T-cell (primary cell): ENCODE data around the gene STEAP3. TPM values are rescaled to one million over a fixed set of nuclear protein-coding genes. Genes with fewer than 3 reads are reported as not detected.
A peak's percentile ranks its signal among the peaks of the same experiment; 100 is the strongest.

Experiments
- ATAC-seq, 4 experiments: fragments of 200-7000 bp in 3 of 4; fragments of 150-1000 bp in 1 of 4; cut with Tn5 transposase; replicated peaks in 1 of 4; 1 replicate in 3 of 4; 2 replicates in 1 of 4; pipeline ENCODE4 v1.10.0; 2021; ENCODE audit warnings: moderate library complexity in 3 of 4, mild to moderate bottlenecking in 2 of 4, moderate number of reproducible peaks in 1 of 4
- CTCF ChIA-PET, 2 donors: fragments of 300-600 bp; sonication (Branson Sonifier 250); formaldehyde crosslinking; loops; one replicate each; lab custom pipeline; 2022; ENCODE audit warnings: antibody characterized with exemption in 2 of 2; lab: Charles Lee
- POLR2A ChIA-PET, 2 donors: fragments of 300-600 bp; sonication (Branson Sonifier 250); formaldehyde crosslinking; loops; one replicate each; lab custom pipeline; 2022; ENCODE audit warnings: antibody characterized with exemption in 2 of 2; lab: Charles Lee
- DNase-seq, 35 experiments: peaks; one replicate each; pipeline versions ENCODE4 v3.0.0 to v3.0.0-alpha.2; 2013 to 2023
- H3K27ac ChIP-seq: one replicate; pipeline ENCODE4 v1.5.1; 2013; ENCODE audit warnings: low read length
- H3K27me3 ChIP-seq, 2 experiments: replicated peaks in 1 of 2; 1 replicate in 1 of 2; 2 replicates in 1 of 2; pipeline versions ENCODE4 v1.6.1 to v1.7.0; 2013; ENCODE audit warnings: low read length in 1 of 2, mixed read lengths in 1 of 2; ENCODE audit not compliant: control insufficient read depth in 2 of 2, insufficient read depth in 2 of 2; ENCODE audit errors: extremely low read depth in 1 of 2
- H3K36me3 ChIP-seq, 2 donors: 1 replicate in 1 of 2; 2 replicates in 1 of 2; pipeline versions ENCODE4 v1.6.1 to v1.7.0; 2013; ENCODE audit warnings: low read length in 1 of 2; ENCODE audit not compliant: control insufficient read depth in 2 of 2, insufficient read depth in 1 of 2; ENCODE audit errors: extremely low read depth in 1 of 2
- H3K4me1 ChIP-seq, 2 experiments: 1 replicate in 1 of 2; 2 replicates in 1 of 2; pipeline versions ENCODE4 v1.6.1 to v1.7.0; 2013; ENCODE audit warnings: low read length in 2 of 2, mixed read lengths in 1 of 2; ENCODE audit not compliant: insufficient read depth in 2 of 2, control insufficient read depth in 1 of 2; ENCODE audit errors: extremely low read depth in 1 of 2
- H3K4me3 ChIP-seq, 2 donors: 1 replicate in 1 of 2; 2 replicates in 1 of 2; pipeline versions ENCODE4 v1.5.1 to v1.7.0; 2013; ENCODE audit warnings: mild to moderate bottlenecking in 2 of 2, low read length in 1 of 2, moderate library complexity in 1 of 2; ENCODE audit not compliant: control insufficient read depth in 1 of 2; ENCODE audit errors: extremely low read depth in 1 of 2
- H3K9me3 ChIP-seq: 2 replicates; pipeline ENCODE4 v1.7.0; 2013
- H3K27ac Mint-ChIP-seq, 2 donors: one replicate each; pipeline ENCODE4 v1.8.0; 2020 to 2021; ENCODE audit warnings: mild to moderate bottlenecking in 2 of 2, mixed read lengths in 2 of 2
- H3K27me3 Mint-ChIP-seq, 2 donors: one replicate each; pipeline ENCODE4 v1.8.0; 2021 to 2022; ENCODE audit warnings: mixed read lengths in 2 of 2
- H3K36me3 Mint-ChIP-seq: one replicate; pipeline ENCODE4 v1.8.0; 2021; ENCODE audit warnings: mixed read lengths
- H3K4me1 Mint-ChIP-seq, 3 donors: one replicate each; pipeline ENCODE4 v1.8.0; 2020 to 2022; ENCODE audit warnings: mixed read lengths in 3 of 3, mild to moderate bottlenecking in 1 of 3
- H3K4me3 Mint-ChIP-seq, 3 donors: one replicate each; pipeline ENCODE4 v1.8.0; 2020 to 2022; ENCODE audit warnings: mild to moderate bottlenecking in 3 of 3, mixed read lengths in 3 of 3, moderate library complexity in 3 of 3
- H3K9me3 Mint-ChIP-seq, 3 donors: one replicate each; pipeline ENCODE4 v1.8.0; 2020 to 2022; ENCODE audit warnings: mixed read lengths in 3 of 3
- WGBS: methylation state at CpG from one replicate; pipeline ENCODE4 v1.1.5; 2013; ENCODE audit warnings: missing lambda C conversion rate; ENCODE audit not compliant: insufficient coverage; 5-methylcytosine and 5-hydroxymethylcytosine counted together
- total RNA-seq, 35 experiments: library from RNA in 6 of 35; stranded (reverse) in 6 of 35; fragments of 120-200 nt in 1 of 35; gene quantifications; one replicate each; pipeline versions ENCODE4 v1.2.1 to v1.2.4 and lab custom pipeline; 2013 to 2026

STEAP3 gene
- total RNA-seq, 5 donors from 2014 or later (not counting 1 experiment from before 2014, with no cell fraction given): 0.20 to 0.46 (median 0.23) TPM

GRCh38 chr2:119263025-119263424 is 39.4 kb downstream of the STEAP3 start:
- H3K4me3 Mint-ChIP-seq: no peak overlapping the region
- ChIA-PET CTCF (no interaction called here), POLR2A (no interaction called here)
- no peak for DNase-seq
- Histone ChIP-seq H3K27ac (no peak overlapping the region), H3K27me3 (peaks cover 0 to 29% of the 10 kb centered on the region in 2 experiments), H3K4me1 (no peaks in the 10 kb centered on the region), H3K9me3 (no peaks in the 10 kb centered on the region), H3K36me3 (no peaks in the 10 kb centered on the region), H3K4me3 (no peak overlapping the region)
- ATAC-seq: no peak
- H3K9me3 Mint-ChIP-seq: no peaks in the 10 kb centered on the region
- H3K4me1 Mint-ChIP-seq: no peaks in the 10 kb centered on the region
- 92% methylated on average over 22 of the region's 23 CpGs for WGBS
- peaks cover 0 to 18% of the 10 kb centered on the region in 2 donors for H3K27me3 Mint-ChIP-seq
- no peaks in the 10 kb centered on the region for H3K36me3 Mint-ChIP-seq
- H3K27ac Mint-ChIP-seq: no peak overlapping the region

GRCh38 chr2:119263656-119264055 is 40.0 kb downstream of the STEAP3 start:
- H3K4me1 Mint-ChIP-seq: no peaks in the 10 kb centered on the region
- ChIA-PET CTCF (no interaction called here), POLR2A (no interaction called here)
- H3K36me3 ChIP-seq: no peaks in the 10 kb centered on the region
- H3K4me3 Mint-ChIP-seq: no peak overlapping the region
- DNase-seq (no peak), ATAC-seq (no peak)
- H3K36me3 Mint-ChIP-seq: no peaks in the 10 kb centered on the region
- no peak overlapping the region for H3K27ac Mint-ChIP-seq
- H3K27me3 Mint-ChIP-seq: peaks cover 0 to 18% of the 10 kb centered on the region in 2 donors
- H3K27ac ChIP-seq: no peak overlapping the region
- peaks cover 0 to 29% of the 10 kb centered on the region in 2 experiments for H3K27me3 ChIP-seq
- no peaks in the 10 kb centered on the region for H3K9me3 ChIP-seq
- WGBS: 100% methylated on average over 1 of the region's 5 CpGs
- H3K9me3 Mint-ChIP-seq: no peaks in the 10 kb centered on the region
- H3K4me1 ChIP-seq: no peaks in the 10 kb centered on the region
- no peak overlapping the region for H3K4me3 ChIP-seq

- WGBS: 78% methylated on average over 7 of the region's 13 CpGs
Measured at GRCh38 chr2:119264781-119265692, 41.4 kb downstream of the STEAP3 start.

GRCh38 chr2:119265693-119266066 is 42.0 kb downstream of the STEAP3 start:
- 64% methylated on average over 6 of the region's 6 CpGs for WGBS
- Mint-ChIP-seq H3K4me1 (no peaks in the 10 kb centered on the region), H3K27ac (no peak overlapping the region), H3K36me3 (no peaks in the 10 kb centered on the region), H3K27me3 (peaks cover 0 to 18% of the 10 kb centered on the region in 2 donors), H3K9me3 (no peaks in the 10 kb centered on the region), H3K4me3 (no peak overlapping the region)
- H3K4me1 ChIP-seq: no peaks in the 10 kb centered on the region
- CTCF ChIA-PET: no interaction called here
- no peak overlapping the region for H3K27ac ChIP-seq
- H3K4me3 ChIP-seq: no peak overlapping the region
- no peaks in the 10 kb centered on the region for H3K36me3 ChIP-seq
- no peaks in the 10 kb centered on the region for H3K9me3 ChIP-seq
- H3K27me3 ChIP-seq: peaks cover 0 to 23% of the 10 kb centered on the region in 2 experiments
- ATAC-seq (no peak), DNase-seq (no peak)
- POLR2A ChIA-PET: no interaction called here

More at GRCh38 chr2:119264781-119265692, 41.4 kb downstream of the STEAP3 start:
- POLR2A ChIA-PET: no interaction called here
- Mint-ChIP-seq H3K9me3 (no peaks in the 10 kb centered on the region), H3K36me3 (no peaks in the 10 kb centered on the region), H3K27me3 (peaks cover 0 to 18% of the 10 kb centered on the region in 2 donors), H3K4me3 (no peak overlapping the region), H3K27ac (no peak overlapping the region), H3K4me1 (no peaks in the 10 kb centered on the region)
- H3K4me3 ChIP-seq: no peak overlapping the region
- DNase-seq: peak in 10 of 35 experiments; percentile 3 to 33 (median 10)
- CTCF ChIA-PET: interaction anchor here in 1 of 2 donors (0.6 to 0.8 kb wide), 2 partner anchors 17 to 1076 kb away, joined by 3 read pairs; no protein-coding TSS in a partner anchor
- no peaks in the 10 kb centered on the region for H3K36me3 ChIP-seq
- H3K27me3 ChIP-seq: peaks cover 0 to 23% of the 10 kb centered on the region in 2 experiments
- peak in 2 of 4 experiments; percentile 56 to 58 for ATAC-seq
- H3K4me1 ChIP-seq: no peaks in the 10 kb centered on the region
- H3K9me3 ChIP-seq: no peaks in the 10 kb centered on the region
- H3K27ac ChIP-seq: no peak overlapping the region

- H3K27me3 ChIP-seq: peaks cover 0 to 23% of the 10 kb centered on the region in 2 experiments
- no peak for DNase-seq
- Mint-ChIP-seq H3K4me1 (no peaks in the 10 kb centered on the region), H3K4me3 (no peak overlapping the region), H3K27me3 (peaks cover 0 to 18% of the 10 kb centered on the region in 2 donors), H3K9me3 (no peaks in the 10 kb centered on the region), H3K27ac (no peak overlapping the region), H3K36me3 (no peaks in the 10 kb centered on the region)
- H3K4me1 ChIP-seq: no peaks in the 10 kb centered on the region
- no peak overlapping the region for H3K27ac ChIP-seq
- no peak overlapping the region for H3K4me3 ChIP-seq
- POLR2A ChIA-PET: no interaction called here
- no peaks in the 10 kb centered on the region for H3K36me3 ChIP-seq
- H3K9me3 ChIP-seq: no peaks in the 10 kb centered on the region
- ATAC-seq: no peak
- WGBS: 90% methylated on average over 5 of the region's 8 CpGs
- CTCF ChIA-PET: no interaction called here
Measured at GRCh38 chr2:119266091-119266589, 42.5 kb downstream of the STEAP3 start.

GRCh38 chr2:119267604-119268003 is 44.0 kb downstream of the STEAP3 start:
- H3K4me1 Mint-ChIP-seq: no peaks in the 10 kb centered on the region
- H3K27me3 Mint-ChIP-seq: peaks cover 0 to 17% of the 10 kb centered on the region in 2 donors
- no peak for ATAC-seq
- ChIA-PET CTCF (no interaction called here), POLR2A (no interaction called here)
- Histone ChIP-seq H3K4me1 (no peaks in the 10 kb centered on the region), H3K9me3 (no peaks in the 10 kb centered on the region), H3K27ac (no peak overlapping the region), H3K4me3 (no peak overlapping the region), H3K36me3 (no peaks in the 10 kb centered on the region), H3K27me3 (peaks cover 0 to 23% of the 10 kb centered on the region in 2 experiments)
- no peak for DNase-seq
- H3K36me3 Mint-ChIP-seq: no peaks in the 10 kb centered on the region
- H3K27ac Mint-ChIP-seq: no peak overlapping the region
- no peaks in the 10 kb centered on the region for H3K9me3 Mint-ChIP-seq
- no peak overlapping the region for H3K4me3 Mint-ChIP-seq
